K562 (cell line): ENCODE data around the gene KIF26A.

Source experiments
- ARNT ChIP-seq, 2 experiments: fragments of 450-650 bp; IDR thresholded peaks; 2 replicates each; pipeline ENCODE4 v1.6.1; 2016; ENCODE audit warnings: mild to moderate bottlenecking in 1 of 2
- CREM ChIP-seq: IDR thresholded peaks from 2 replicates; pipeline ENCODE4 v1.6.1; 2014; ENCODE audit warnings: antibody characterized with exemption, low read depth
- CTCF ChIP-seq, 3 experiments: IDR thresholded peaks in 2 of 3; conservative IDR thresholded peaks in 1 of 3; 2 replicates each; pipeline ENCODE4 v1.5.1; 2011 to 2012; ENCODE audit warnings: low read length in 3 of 3, mild to moderate bottlenecking in 3 of 3, control low read depth in 2 of 3, improper control_type of control experiment in 1 of 3, inconsistent platforms in 1 of 3, low read depth in 1 of 3, mixed read lengths in 1 of 3, moderate library complexity in 1 of 3; ENCODE audit not compliant: insufficient read depth in 2 of 3
- EP300 ChIP-seq: IDR thresholded peaks from 2 replicates; pipeline ENCODE4 v1.6.1; 2012; ENCODE audit warnings: low read length, improper control_type of control experiment
- HDAC1 ChIP-seq, 2 experiments: fragments of 450-650 bp; IDR thresholded peaks; 2 replicates each; pipeline ENCODE4 v1.6.1; 2016 to 2017; ENCODE audit warnings: inconsistent platforms in 1 of 2, mild to moderate bottlenecking in 1 of 2, moderate library complexity in 1 of 2
- L3MBTL2 ChIP-seq: fragments of 450-650 bp; IDR thresholded peaks from 2 replicates; pipeline ENCODE4 v1.6.1; 2016; ENCODE audit warnings: mild to moderate bottlenecking, moderate library complexity
- MAX ChIP-seq: sonication (generic); formaldehyde crosslinking; IDR thresholded peaks from 2 replicates; pipeline ENCODE4 v1.9.0; 2022; ENCODE audit warnings: mild to moderate bottlenecking, missing genetic modification reagents
- RAD21 ChIP-seq, 2 experiments: fragments of 250-450 bp in 1 of 2; fragments of 450-650 bp in 1 of 2; sonication (Bioruptor Pico) in 1 of 2; formaldehyde crosslinking in 1 of 2; IDR thresholded peaks in 1 of 2; conservative IDR thresholded peaks in 1 of 2; 2 replicates each; pipeline versions ENCODE4 v1.4.0 to v1.8.0; 2020 to 2022; ENCODE audit warnings: mild to moderate bottlenecking in 2 of 2, moderate library complexity in 1 of 2
- RCOR1 ChIP-seq, 2 experiments: IDR thresholded peaks; 2 replicates each; pipeline ENCODE4 v1.6.1; 2012; ENCODE audit warnings: low read depth in 2 of 2, low read length in 2 of 2, borderline replicate concordance in 1 of 2, improper control_type of control experiment in 1 of 2
- TBP ChIP-seq: optimal IDR thresholded peaks from 2 replicates; pipeline ENCODE3; 2011; ENCODE audit warnings: low read depth, low read length, improper control_type of control experiment
- ZNF75A ChIP-seq: fragments of 450-650 bp; formaldehyde crosslinking; IDR thresholded peaks from 2 replicates; pipeline ENCODE4 v1.4.0; 2020; ENCODE audit warnings: mild to moderate bottlenecking
- TF ChIP-seq, protein P1 (sequence below): IDR thresholded peaks from 3 replicates; pipeline ENCODE4 v1.6.1; 2011; ENCODE audit warnings: borderline replicate concordance, mild to moderate bottlenecking, moderate library complexity; ENCODE audit not compliant: insufficient read length; ENCODE audit errors: extremely low read depth
- TF ChIP-seq, protein P2 (sequence below): fragments of 450-650 bp; IDR thresholded peaks from 2 replicates; pipeline ENCODE4 v1.6.1; 2016

DNA sequence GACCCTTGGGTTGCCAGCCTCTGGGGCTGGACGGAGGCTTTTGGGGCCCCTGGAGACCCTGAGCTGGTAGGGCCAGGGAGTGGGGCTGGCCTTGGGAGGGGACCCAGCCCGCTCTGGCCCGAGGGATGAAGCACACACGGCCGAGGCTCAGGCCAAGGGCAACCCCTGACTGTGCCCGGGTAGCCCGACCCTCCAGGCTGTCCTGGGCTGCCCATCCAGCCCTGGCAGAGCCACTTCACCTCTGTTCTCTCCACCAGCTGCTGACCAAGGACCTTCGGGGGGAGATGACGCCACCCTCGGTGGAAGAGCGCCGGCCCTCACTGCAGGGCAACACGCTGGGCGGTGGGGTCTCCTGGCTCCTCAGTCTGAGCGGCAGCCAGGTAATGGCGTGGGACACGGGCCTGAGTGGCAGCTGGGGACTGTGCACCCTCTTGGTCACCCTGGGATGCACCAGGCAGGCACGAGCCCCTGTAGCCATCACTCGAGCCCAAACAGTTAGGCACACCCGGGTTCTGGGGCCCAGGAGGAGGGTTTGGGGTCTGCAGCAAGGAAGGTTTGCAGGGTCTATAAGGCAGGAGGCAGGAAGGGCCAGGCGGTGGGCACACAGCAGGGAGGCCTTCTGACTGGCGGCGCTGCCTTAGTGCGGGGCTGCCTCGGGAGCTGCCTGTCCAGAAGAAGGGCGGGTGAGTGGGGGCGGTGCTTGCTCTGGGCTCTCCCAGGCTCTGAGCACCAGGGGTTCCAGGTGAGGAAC lies 33.1 kb upstream of the KIF26A start:
- TF ChIP-seq CREM (no peak), CTCF (IDR thresholded peaks at IDR 0.05 in 2 of 3, conservative IDR thresholded peaks at IDR 0.05 in 1 of 3; ENCODE audit: insufficient read depth in 2 of 3, low read depth in 1 of 3, low read length in 3 of 3) (no peak), TBP (no peak), ZNF75A (CRISPR knock-in tag) (no peak), RCOR1 (IDR thresholded peaks at IDR 0.05; ENCODE audit: borderline replicate concordance in 1 of 2, low read depth in 2 of 2, low read length in 2 of 2) (no peak), L3MBTL2 (no peak), HDAC1 (IDR thresholded peaks at IDR 0.05) (no peak), MAX (CRISPR knock-in tag) (no peak), EP300 (no peak), ARNT (IDR thresholded peaks at IDR 0.05) (no peak), RAD21 (CRISPR knock-in tag; conservative IDR thresholded peaks at IDR 0.05 in 1 of 2, IDR thresholded peaks at IDR 0.05 in 1 of 2) (no peak)
- TF ChIP-seq, protein P1, sequence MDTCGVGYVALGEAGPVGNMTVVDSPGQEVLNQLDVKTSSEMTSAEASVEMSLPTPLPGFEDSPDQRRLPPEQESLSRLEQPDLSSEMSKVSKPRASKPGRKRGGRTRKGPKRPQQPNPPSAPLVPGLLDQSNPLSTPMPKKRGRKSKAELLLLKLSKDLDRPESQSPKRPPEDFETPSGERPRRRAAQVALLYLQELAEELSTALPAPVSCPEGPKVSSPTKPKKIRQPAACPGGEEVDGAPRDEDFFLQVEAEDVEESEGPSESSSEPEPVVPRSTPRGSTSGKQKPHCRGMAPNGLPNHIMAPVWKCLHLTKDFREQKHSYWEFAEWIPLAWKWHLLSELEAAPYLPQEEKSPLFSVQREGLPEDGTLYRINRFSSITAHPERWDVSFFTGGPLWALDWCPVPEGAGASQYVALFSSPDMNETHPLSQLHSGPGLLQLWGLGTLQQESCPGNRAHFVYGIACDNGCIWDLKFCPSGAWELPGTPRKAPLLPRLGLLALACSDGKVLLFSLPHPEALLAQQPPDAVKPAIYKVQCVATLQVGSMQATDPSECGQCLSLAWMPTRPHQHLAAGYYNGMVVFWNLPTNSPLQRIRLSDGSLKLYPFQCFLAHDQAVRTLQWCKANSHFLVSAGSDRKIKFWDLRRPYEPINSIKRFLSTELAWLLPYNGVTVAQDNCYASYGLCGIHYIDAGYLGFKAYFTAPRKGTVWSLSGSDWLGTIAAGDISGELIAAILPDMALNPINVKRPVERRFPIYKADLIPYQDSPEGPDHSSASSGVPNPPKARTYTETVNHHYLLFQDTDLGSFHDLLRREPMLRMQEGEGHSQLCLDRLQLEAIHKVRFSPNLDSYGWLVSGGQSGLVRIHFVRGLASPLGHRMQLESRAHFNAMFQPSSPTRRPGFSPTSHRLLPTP, result no peak
- TF ChIP-seq, protein P2, sequence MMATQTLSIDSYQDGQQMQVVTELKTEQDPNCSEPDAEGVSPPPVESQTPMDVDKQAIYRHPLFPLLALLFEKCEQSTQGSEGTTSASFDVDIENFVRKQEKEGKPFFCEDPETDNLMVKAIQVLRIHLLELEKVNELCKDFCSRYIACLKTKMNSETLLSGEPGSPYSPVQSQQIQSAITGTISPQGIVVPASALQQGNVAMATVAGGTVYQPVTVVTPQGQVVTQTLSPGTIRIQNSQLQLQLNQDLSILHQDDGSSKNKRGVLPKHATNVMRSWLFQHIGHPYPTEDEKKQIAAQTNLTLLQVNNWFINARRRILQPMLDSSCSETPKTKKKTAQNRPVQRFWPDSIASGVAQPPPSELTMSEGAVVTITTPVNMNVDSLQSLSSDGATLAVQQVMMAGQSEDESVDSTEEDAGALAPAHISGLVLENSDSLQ, result no peak
